HG03520 (cell line): Measurements from ENCODE around the gene KRTAP10-6.
"Not testable (repeated sequence)": the region's sequence is repeated elsewhere in the genome, so short reads cannot be mapped to it uniquely, and the experiment has no call there.

Source experiments
- ATAC-seq: cut with Tn5 transposase; IDR thresholded peaks from one replicate; pipeline ENCODE4 v1.9.1; 2021; ENCODE audit warnings: mild to moderate bottlenecking, moderate library complexity; ENCODE audit not compliant: unreplicated experiment

Gene KRTAP10-6

DNA sequence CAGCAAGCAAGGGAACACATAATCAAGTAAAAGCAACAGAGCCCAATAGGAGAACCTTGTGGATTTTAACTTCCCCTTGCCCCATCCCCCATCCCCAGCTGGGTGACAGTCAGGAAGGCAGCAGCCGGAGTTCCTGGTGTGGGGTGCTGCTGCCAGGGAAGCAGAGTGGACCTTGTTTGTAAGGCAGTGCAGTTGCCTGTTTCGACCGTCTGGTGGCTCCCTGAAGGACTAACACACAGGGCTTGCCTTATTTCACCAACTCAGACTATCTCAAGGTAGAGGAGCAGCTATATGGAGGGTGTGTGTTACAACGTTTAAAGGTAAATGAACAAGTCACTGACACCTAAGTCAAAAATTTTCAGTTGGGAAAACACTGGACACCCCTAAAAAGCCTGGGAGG, 26.2 kb upstream of the KRTAP10-6 start:
- no peak for ATAC-seq

DNA sequence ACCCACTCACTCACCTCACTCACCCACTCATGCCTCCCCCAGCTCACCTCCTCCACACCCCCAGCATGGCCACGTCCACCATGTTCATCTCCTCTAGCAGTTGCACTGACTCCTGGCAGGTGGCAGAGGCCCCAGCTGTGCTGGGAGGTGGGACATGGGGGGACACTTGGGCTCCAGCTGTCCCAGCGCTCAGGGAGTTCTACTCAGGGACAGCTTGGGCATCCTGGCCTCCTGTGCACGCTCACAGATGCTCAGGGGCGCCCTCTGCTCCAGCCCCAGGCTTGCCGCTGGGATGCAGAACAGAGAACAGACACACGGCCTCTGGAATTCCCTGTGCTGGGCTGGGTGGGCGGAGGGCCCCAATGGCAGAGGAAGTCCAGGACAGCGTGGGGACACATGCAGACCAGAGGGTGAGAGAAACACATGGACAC, 24.8 kb upstream of the KRTAP10-6 start:
- no peak for ATAC-seq

DNA sequence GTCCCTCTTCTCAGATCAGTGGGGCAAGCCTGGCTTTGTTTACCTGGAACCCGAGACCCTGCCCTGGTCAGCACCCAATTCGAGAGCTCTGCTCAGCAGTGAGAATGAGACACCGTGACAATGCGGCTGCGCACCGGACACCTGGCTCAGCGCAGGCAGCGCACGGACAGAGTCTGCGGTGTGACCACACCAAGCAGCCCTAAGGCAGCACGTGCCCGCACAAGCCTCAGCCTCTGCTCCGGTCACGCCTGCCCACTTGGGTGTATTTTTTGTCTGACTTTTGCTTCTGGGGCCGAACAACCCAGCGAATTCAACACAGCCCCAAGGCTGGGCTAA, 24.3 kb upstream of the KRTAP10-6 start:
- no peak for ATAC-seq

DNA sequence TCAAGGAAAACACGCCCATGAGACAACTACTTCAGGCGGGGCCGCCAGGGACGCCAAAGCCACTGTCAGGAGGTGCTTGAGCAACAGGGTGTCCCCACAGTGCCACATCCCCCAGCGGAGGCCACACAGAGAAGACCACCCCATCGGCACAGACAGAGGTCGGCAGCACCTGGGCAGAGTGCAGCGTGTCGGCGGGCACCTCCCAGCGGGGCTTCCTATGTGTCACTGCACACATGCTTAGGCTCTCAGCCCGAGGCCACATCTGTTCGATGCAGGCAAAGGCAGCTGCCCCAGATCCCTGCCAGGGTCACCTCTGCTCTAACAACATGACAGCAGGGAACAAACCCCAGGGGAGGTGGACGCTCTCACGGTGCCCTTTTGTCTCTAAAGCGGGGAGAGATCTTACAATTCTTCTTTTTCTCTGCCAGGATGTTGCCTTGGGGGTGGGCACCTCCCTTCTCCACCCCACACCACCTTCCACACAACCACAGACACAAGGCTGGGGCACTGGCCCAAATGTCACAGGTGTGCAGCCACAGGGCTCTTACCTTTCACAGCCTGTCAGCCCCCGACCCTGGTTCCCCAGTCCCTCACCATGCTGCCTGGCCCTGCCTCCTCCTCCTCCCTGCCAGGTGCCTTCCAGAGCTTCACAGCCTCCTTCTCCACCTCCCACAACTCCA, 23.7 kb upstream of the KRTAP10-6 start:
- no peak for ATAC-seq

DNA sequence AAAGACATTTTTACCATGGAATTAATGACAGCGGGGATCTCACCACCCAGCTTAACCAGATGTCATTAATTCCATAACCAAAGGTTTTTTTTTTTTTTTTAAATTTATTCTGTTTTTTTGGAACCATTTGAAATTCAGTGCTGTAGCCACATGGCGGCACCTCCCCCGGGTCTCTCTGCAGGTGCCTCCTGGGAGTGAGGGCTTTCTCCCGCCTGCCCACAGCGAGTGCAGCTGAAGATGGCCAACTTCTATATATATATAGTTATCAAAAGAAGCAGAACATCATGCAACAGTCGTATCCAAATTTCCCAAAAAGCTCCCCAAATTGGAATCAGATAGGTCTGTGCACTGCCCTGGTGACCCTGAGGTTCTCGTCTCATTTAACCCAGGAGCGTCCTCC, 23.2 kb upstream of the KRTAP10-6 start:
- no peak for ATAC-seq

GRCh38 chr21:44614961-44615391, 22.7 kb upstream of the KRTAP10-6 start:
- no peak for ATAC-seq

GRCh38 chr21:44614161-44614631, 21.9 kb upstream of the KRTAP10-6 start:
- no peak for ATAC-seq

DNA sequence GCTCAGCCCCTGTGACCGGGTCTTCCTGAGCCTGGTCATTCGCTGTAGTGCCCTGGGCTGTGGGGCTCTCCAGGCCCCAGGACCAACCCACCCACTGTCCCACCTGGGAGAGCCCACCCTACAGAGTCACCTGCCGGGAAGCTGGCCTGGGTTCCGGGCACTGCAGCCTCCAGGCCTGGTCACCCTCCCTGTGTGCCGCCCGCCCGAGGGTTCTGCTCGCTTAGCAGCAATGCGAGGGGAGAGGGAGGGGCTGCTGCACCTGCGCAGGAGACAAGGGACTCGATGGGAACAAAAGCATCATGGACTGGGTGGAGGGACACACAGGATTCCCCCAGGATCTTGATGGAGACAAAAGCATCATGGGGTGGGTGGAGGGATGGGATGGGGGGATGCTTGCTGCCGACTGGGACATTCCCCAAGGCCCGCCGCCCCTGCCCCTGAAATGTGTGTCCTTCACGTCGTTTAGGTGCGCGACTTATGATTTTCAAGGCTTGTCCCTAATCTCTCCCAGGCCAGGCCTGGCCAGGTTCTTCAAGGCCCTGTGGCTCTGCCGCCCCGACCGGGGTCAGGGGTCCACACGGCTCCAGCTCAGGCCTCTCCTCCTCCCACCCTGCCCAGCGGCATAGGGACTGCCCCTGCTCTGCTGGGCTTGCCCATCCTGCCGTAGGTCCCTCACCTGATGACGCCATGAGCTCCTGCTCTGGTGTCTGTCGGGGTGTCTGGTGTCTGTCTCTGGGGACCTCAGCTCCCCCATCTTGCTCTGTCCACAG, 21.3 kb upstream of the KRTAP10-6 start:
- ATAC-seq: no peak

DNA sequence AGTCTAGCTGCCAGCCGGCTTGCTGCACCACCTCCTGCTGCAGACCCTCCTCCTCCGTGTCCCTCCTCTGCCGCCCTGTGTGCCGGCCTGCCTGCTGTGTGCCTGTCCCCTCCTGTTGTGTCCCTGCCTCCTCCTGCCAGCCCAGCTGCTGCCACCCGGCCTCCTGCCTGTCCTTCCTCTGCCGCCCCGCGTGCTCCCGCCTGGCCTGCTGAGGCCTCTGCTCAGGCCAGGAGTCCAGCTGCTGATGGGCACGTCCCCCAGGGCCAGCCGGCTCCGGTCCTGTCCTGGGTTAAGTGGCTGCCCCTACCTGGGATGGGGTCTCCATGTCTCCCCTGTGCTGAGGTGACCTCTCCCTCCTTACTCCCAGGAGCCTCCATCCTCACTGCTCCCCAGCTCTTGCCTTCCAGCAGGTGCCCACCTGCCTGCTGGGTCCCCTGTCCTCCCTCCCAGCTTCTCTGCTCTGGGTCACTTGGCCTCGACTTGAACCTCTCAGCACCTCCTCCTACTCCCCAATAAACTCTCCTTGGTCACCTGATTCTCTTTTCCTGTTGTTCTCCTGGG, 20.4 kb upstream of the KRTAP10-6 start:
- ATAC-seq: no peak

DNA sequence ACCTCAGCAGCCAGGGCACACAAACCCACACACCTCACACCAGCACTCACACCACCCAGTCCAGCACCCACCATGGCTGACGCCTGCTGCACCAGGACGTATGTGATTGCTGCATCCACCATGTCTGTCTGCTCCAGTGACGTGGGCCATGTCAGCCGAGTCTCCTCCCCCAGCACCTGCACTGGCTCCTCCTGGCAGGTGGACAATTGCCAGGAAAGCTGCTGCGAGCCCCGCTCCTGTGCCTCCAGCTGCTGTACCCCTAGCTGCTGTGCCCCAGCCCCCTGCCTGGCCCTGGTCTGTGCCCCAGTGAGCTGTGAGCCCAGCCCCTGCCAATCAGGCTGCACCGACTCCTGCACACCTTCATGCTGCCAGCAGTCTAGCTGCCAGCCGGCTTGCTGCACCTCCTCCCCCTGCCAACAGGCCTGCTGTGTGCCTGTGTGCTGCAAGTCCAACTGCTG, 19.8 kb upstream of the KRTAP10-6 start, which contains the start of gene KRTAP10-8:
KRTAP10-8 (plus strand) TSS at position 51 of the 458 bp plus-strand sequence; CDS start at position 73, 22 bp downstream.
- no peak for ATAC-seq

GRCh38 chr21:44611551-44611950, 19.2 kb upstream of the KRTAP10-6 start:
- no peak for ATAC-seq

GRCh38 chr21:44610157-44610843, 18.0 kb upstream of the KRTAP10-6 start:
- not testable (repeated sequence) for ATAC-seq

DNA sequence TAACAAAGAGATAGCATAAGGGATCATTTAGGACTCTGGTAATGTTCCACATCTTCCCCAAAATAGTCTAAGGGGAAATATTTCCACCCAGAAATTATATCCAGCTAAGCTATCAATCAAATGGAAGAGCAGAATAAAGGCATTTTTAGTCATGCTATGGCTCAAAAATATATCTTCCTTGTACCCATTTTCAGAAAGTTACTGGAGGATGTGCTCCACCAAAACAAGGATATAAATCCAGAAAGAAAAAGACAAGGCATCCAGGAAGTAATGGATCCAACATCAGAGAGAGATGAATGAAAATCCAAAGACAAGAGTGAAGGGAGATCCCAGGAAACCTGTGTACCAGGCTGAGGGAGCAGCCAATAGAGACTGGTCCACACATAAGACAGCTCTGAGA, 16.9 kb upstream of the KRTAP10-6 start:
- no peak for ATAC-seq

DNA sequence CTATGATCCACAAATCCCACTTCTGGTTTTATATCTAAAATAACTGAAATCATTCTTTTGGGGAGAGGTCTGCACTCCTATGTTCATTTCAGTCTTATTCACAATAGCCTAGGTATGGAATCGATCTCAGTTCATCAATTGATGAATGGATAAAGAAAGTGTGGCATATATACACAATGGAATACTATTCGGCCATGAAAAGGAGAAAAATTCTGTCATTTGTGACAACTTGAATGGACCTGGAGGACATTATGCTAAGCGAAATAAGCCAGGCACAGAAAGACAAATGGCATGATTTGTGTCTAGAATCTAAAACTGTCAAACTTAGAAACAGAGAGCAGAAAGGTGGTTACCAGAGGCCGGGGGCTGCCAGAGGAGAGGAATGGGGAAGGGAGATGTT, 14.2 kb upstream of the KRTAP10-6 start:
- no peak for ATAC-seq

GRCh38 chr21:44603911-44604310, 11.6 kb upstream of the KRTAP10-6 start:
- ATAC-seq: no peak

DNA sequence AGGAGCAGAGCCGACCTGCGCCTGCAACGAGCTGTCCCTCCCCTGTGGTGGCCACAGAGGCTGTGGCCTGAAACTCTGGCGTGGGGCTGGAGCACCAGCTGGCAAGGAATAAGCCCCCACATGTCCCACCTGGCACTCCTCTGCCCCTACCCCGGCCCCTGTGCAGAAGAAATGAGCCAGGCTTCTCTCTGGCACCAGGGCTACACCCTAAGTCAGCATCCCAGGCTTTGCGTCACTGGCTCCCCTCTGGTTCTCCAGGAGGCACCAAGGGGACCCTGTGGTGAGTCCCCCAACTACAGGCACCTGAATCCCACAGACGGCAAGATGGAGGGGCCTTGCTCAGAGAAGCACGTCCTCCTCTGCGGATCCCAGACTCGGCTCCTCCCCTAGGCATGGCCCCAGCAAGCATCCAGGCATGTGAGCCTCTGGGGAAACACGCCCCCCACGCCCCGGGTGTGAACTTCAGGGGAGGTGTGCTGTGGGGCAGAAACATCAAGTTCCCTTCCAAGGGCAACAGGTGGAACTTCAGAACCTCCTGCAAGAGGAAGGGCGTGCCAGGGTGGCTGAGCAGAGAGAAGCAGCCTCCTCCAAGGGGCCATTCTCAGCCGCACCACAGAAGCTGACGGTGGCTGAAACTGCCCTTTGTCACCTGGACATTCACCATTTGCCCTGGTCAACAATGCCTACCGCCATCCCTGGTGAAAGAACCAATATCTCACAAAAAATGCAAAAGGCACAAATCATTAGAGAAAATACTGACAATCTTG, 11.0 kb upstream of the KRTAP10-6 start:
- ATAC-seq: no peak

GRCh38 chr21:44602463-44602850, 10.2 kb upstream of the KRTAP10-6 start:
- ATAC-seq: no peak

GRCh38 chr21:44601596-44602462, 9.5 kb upstream of the KRTAP10-6 start:
- ATAC-seq: no peak

- ATAC-seq: not testable (repeated sequence)
These were observed 8.8 kb upstream of the KRTAP10-6 start for GRCh38 chr21:44601091-44601490.
